K562 (cell line): ENCODE results near the gene GPR108. TPM values are rescaled to one million over a fixed set of nuclear protein-coding genes. Genes with fewer than 3 reads are reported as not detected.
A peak's percentile ranks its signal among the peaks of the same experiment; 100 is the strongest.

Source experiments
- CHD7 ChIP-seq: fragments of 200-600 bp; sonication (generic); IDR thresholded peaks from one replicate; pipeline ENCODE4 v1.6.1; 2012; ENCODE audit warnings: mild to moderate bottlenecking, low read depth, low read length, inconsistent platforms
- E2F1 ChIP-seq: sonication (generic); formaldehyde crosslinking; IDR thresholded peaks from 2 replicates; pipeline ENCODE4 v1.8.1; 2023; ENCODE audit warnings: mild to moderate bottlenecking, missing genetic modification reagents, moderate library complexity
- KAT7 ChIP-seq: sonication (generic); formaldehyde crosslinking; IDR thresholded peaks from 2 replicates; pipeline ENCODE4 v1.8.0; 2022; ENCODE audit warnings: missing genetic modification reagents, mild to moderate bottlenecking, borderline replicate concordance
- MAFG ChIP-seq: fragments of 450-650 bp; conservative IDR thresholded peaks from 2 replicates; pipeline ENCODE4 v1.6.1; 2016; ENCODE audit warnings: missing genetic modification characterization, missing compliant biosample characterization
- MIER1 ChIP-seq: fragments of 450-650 bp; IDR thresholded peaks from 2 replicates; pipeline ENCODE4 v1.6.1; 2016; ENCODE audit warnings: antibody characterized with exemption, mild to moderate bottlenecking, low read depth
- NEUROD1 ChIP-seq: fragments of 150-350 bp; IDR thresholded peaks from 2 replicates; pipeline ENCODE4 v1.6.1; 2014; ENCODE audit warnings: borderline replicate concordance, low read length, low read depth; ENCODE audit not compliant: partially characterized antibody
- NR2C1 ChIP-seq, 2 experiments: fragments of 450-650 bp; IDR thresholded peaks; 2 replicates each; pipeline ENCODE4 v1.6.1; 2017; ENCODE audit warnings: mild to moderate bottlenecking in 2 of 2, antibody characterized with exemption in 1 of 2, inconsistent platforms in 1 of 2, missing compliant biosample characterization in 1 of 2, missing genetic modification characterization in 1 of 2
- NRF1 ChIP-seq, 2 experiments: fragments of 450-650 bp; IDR thresholded peaks in 1 of 2; conservative IDR thresholded peaks in 1 of 2; 2 replicates each; pipeline ENCODE4 v1.6.1; 2014; ENCODE audit warnings: mild to moderate bottlenecking in 2 of 2
- ZBED1 ChIP-seq: IDR thresholded peaks from 2 replicates; pipeline ENCODE4 v1.6.1; 2014
- ZFP1 ChIP-seq: fragments of 450-650 bp; formaldehyde crosslinking; IDR thresholded peaks from 2 replicates; pipeline ENCODE4 v1.4.0; 2020; ENCODE audit warnings: mild to moderate bottlenecking, mixed read lengths
- ZNF384 ChIP-seq: IDR thresholded peaks from 2 replicates; pipeline ENCODE4 v1.6.1; 2012; ENCODE audit warnings: low read depth, low read length, improper control_type of control experiment
- ZNF77 ChIP-seq: fragments of 250-450 bp; sonication (Bioruptor Pico); IDR thresholded peaks from 2 replicates; pipeline ENCODE4 v1.5.0; 2020
- polyA plus RNA-seq, 8 experiments: library from polyadenylated mRNA; depleted of rRNA in 4 of 8; stranded (reverse) in 5 of 8; unstranded in 3 of 8; fragments of >200 nt; fragmentation: Nextera tagmentation in 2 of 8; fragmentation: Illumina TruSeq in 1 of 8; extraction: Ambion mirVana in 2 of 8; extraction: Trizol in 1 of 8; gene quantifications; 2 replicates each; pipeline versions ENCODE4 v1.2.1 to v1.2.3, GENCODE V29; 2011 to 2014; ENCODE audit warnings: inconsistent platforms in 1 of 8, missing spikeins in 1 of 8
- total RNA-seq, 7 experiments: library from RNA; depleted of rRNA in 6 of 7; stranded (reverse); fragments of >200 nt in 6 of 7; fragmentation: Illumina TruSeq in 2 of 7; extraction: Trizol in 2 of 7; gene quantifications; 2 replicates each; pipeline versions ENCODE4 v1.2.1 to v1.2.3, GENCODE V29; 2011 to 2021; ENCODE audit warnings: low replicate concordance in 1 of 7

The GPR108 gene
- total and polyA plus RNA-seq, 9 of the 15 experiments (the other 6 are each of a cell fraction or from before 2014, with no cell fraction given) = 2.4 to 33.2 (median 24.4) TPM

GRCh38 chr19:6736169-6736916, 1.0 kb downstream of the GPR108 start (continued):
- TF ChIP-seq CHD7 = peak; percentile 39
- TF ChIP-seq ZFP1 (CRISPR knock-in tag) = no peak
- TF ChIP-seq ZBED1 = no peak
- TF ChIP-seq NEUROD1 = no peak
- TF ChIP-seq ZNF77 (CRISPR knock-in tag) = no peak
- 0 out of 2 replicates have a peak, but pooled peaks have one; percentile 15 for TF ChIP-seq ZNF384
- no peak for TF ChIP-seq NR2C1 (IDR thresholded peaks at IDR 0.05)
- TF ChIP-seq NR2C1 (tag; IDR thresholded peaks at IDR 0.05) = no peak
- TF ChIP-seq MIER1 = no peak
- TF ChIP-seq KAT7 (CRISPR knock-in tag) = no peak
- peak; percentile 44 to 60; a peak in 3 of 4 replicates for TF ChIP-seq NRF1 (conservative IDR thresholded peaks at IDR 0.05 in 1 of 2, IDR thresholded peaks at IDR 0.05 in 1 of 2)
- no peak for TF ChIP-seq MAFG (tag)
- TF ChIP-seq E2F1 (CRISPR knock-in tag) = no peak; the same call in 1 of the 2 replicates
